ENCODE data around the gene CHSY3.

The CHSY3 gene

GRCh38 chr5:130045334-130045733 is 141.1 kb downstream of the CHSY3 start:
- H3K4ac ChIP-seq (ENCODE audit: low read depth, low read length), result no peak overlapping the region
- no peak overlapping the region for H2BK120ac ChIP-seq (ENCODE audit: insufficient read depth, low read length, poor library complexity)
- H2AFZ ChIP-seq (ENCODE audit: insufficient read depth, low read length, poor library complexity), result no peak overlapping the region
- no peak overlapping the region for H2BK5ac ChIP-seq (ENCODE audit: low read depth, low read length, poor library complexity)
- no peaks in the 10 kb centered on the region for H3K79me2 ChIP-seq (ENCODE audit: control insufficient read depth, insufficient read depth, low read length, poor library complexity)
- no peak overlapping the region for H2AK5ac ChIP-seq (ENCODE audit: low read length)
- no peak overlapping the region for H3K27ac ChIP-seq (ENCODE audit: low read depth, low read length)
- DNase-seq, result no peak
- H3K27me3 ChIP-seq (ENCODE audit: insufficient read depth, low read length), result no peaks in the 10 kb centered on the region
- no peak overlapping the region for H3K18ac ChIP-seq (ENCODE audit: low read length)
- H4K91ac ChIP-seq (ENCODE audit: low read depth, low read length), result no peak overlapping the region
- H4K8ac ChIP-seq (ENCODE audit: low read depth, low read length), result no peak overlapping the region
- H4K12ac ChIP-seq (ENCODE audit: low read depth, low read length), result no peak overlapping the region
- H3K79me1 ChIP-seq (ENCODE audit: low read length), result no peaks in the 10 kb centered on the region
- no peaks in the 10 kb centered on the region for H3K4me1 ChIP-seq (ENCODE audit: control insufficient read depth in 1 of 2, insufficient read depth in 2 of 2, low read length in 2 of 2)
- H3K9ac ChIP-seq (ENCODE audit: low read length), result no peak overlapping the region
- no peaks in the 10 kb centered on the region for H3K36me3 ChIP-seq (ENCODE audit: control insufficient read depth in 1 of 2, insufficient read depth in 2 of 2, low read length in 2 of 2)
- WGBS (ENCODE audit: extremely low coverage, insufficient coverage, insufficient read length), result no CpG with 5 or more reads among the region's 3 CpGs
- H3K4me3 ChIP-seq (ENCODE audit: low read depth, low read length), result no peak overlapping the region
- no peak overlapping the region for H3K23ac ChIP-seq (ENCODE audit: low read length)
- no peak overlapping the region for H3K4me2 ChIP-seq (ENCODE audit: low read length)
- no peak overlapping the region for H2BK12ac ChIP-seq (ENCODE audit: low read length)
- no peaks in the 10 kb centered on the region for H3K9me3 ChIP-seq (ENCODE audit: insufficient read depth, low read depth, low read length)
- H3K14ac ChIP-seq (ENCODE audit: low read length), result no peak overlapping the region

GRCh38 chr5:130050585-130050984 is 146.3 kb downstream of the CHSY3 start:
- no peak overlapping the region for H2BK120ac ChIP-seq (ENCODE audit: insufficient read depth, low read length, poor library complexity)
- no peaks in the 10 kb centered on the region for H3K9me3 ChIP-seq (ENCODE audit: insufficient read depth, low read depth, low read length)
- H3K27ac ChIP-seq (ENCODE audit: low read depth, low read length), result no peak overlapping the region
- no peak overlapping the region for H4K8ac ChIP-seq (ENCODE audit: low read depth, low read length)
- H3K79me1 ChIP-seq (ENCODE audit: low read length), result no peaks in the 10 kb centered on the region
- H2AK5ac ChIP-seq (ENCODE audit: low read length), result no peak overlapping the region
- H4K12ac ChIP-seq (ENCODE audit: low read depth, low read length), result no peak overlapping the region
- H2BK5ac ChIP-seq (ENCODE audit: low read depth, low read length, poor library complexity), result no peak overlapping the region
- no peak overlapping the region for H3K4ac ChIP-seq (ENCODE audit: low read depth, low read length)
- no peak overlapping the region for H3K4me3 ChIP-seq (ENCODE audit: low read depth, low read length)
- no CpG with 5 or more reads among the region's 3 CpGs for WGBS (ENCODE audit: extremely low coverage, insufficient coverage, insufficient read length)
- no peaks in the 10 kb centered on the region for H3K4me1 ChIP-seq (ENCODE audit: control insufficient read depth in 1 of 2, insufficient read depth in 2 of 2, low read length in 2 of 2)
- H3K18ac ChIP-seq (ENCODE audit: low read length), result no peak overlapping the region
- no peaks in the 10 kb centered on the region for H3K27me3 ChIP-seq (ENCODE audit: insufficient read depth, low read length)
- no peak overlapping the region for H2AFZ ChIP-seq (ENCODE audit: insufficient read depth, low read length, poor library complexity)
- H3K9ac ChIP-seq (ENCODE audit: low read length), result no peak overlapping the region
- no peak overlapping the region for H3K23ac ChIP-seq (ENCODE audit: low read length)
- H3K79me2 ChIP-seq (ENCODE audit: control insufficient read depth, insufficient read depth, low read length, poor library complexity), result no peaks in the 10 kb centered on the region
- H4K91ac ChIP-seq (ENCODE audit: low read depth, low read length), result no peak overlapping the region
- no peak for DNase-seq
- H3K36me3 ChIP-seq (ENCODE audit: control insufficient read depth in 1 of 2, insufficient read depth in 2 of 2, low read length in 2 of 2), result no peaks in the 10 kb centered on the region
- H3K14ac ChIP-seq (ENCODE audit: low read length), result no peak overlapping the region
- H3K4me2 ChIP-seq (ENCODE audit: low read length), result no peak overlapping the region
- no peak overlapping the region for H2BK12ac ChIP-seq (ENCODE audit: low read length)

- H4K91ac ChIP-seq (ENCODE audit: low read depth, low read length), result no peak overlapping the region
- no peak overlapping the region for H3K23ac ChIP-seq (ENCODE audit: low read length)
- H2AK5ac ChIP-seq (ENCODE audit: low read length), result no peak overlapping the region
- H3K14ac ChIP-seq (ENCODE audit: low read length), result no peak overlapping the region
- H2BK5ac ChIP-seq (ENCODE audit: low read depth, low read length, poor library complexity), result no peak overlapping the region
- no peak overlapping the region for H3K4ac ChIP-seq (ENCODE audit: low read depth, low read length)
- no peaks in the 10 kb centered on the region for H3K79me1 ChIP-seq (ENCODE audit: low read length)
- H3K9ac ChIP-seq (ENCODE audit: low read length), result no peak overlapping the region
- DNase-seq, result no peak
- no peak overlapping the region for H2BK120ac ChIP-seq (ENCODE audit: insufficient read depth, low read length, poor library complexity)
- no peak overlapping the region for H3K27ac ChIP-seq (ENCODE audit: low read depth, low read length)
- no peak overlapping the region for H4K8ac ChIP-seq (ENCODE audit: low read depth, low read length)
- no peaks in the 10 kb centered on the region for H3K27me3 ChIP-seq (ENCODE audit: insufficient read depth, low read length)
- H3K9me3 ChIP-seq (ENCODE audit: insufficient read depth, low read depth, low read length), result no peaks in the 10 kb centered on the region
- WGBS (ENCODE audit: extremely low coverage, insufficient coverage, insufficient read length), result no CpG with 5 or more reads among the region's 1 CpG
- H4K12ac ChIP-seq (ENCODE audit: low read depth, low read length), result no peak overlapping the region
- no peaks in the 10 kb centered on the region for H3K4me1 ChIP-seq (ENCODE audit: control insufficient read depth in 1 of 2, insufficient read depth in 2 of 2, low read length in 2 of 2)
- no peaks in the 10 kb centered on the region for H3K36me3 ChIP-seq (ENCODE audit: control insufficient read depth in 1 of 2, insufficient read depth in 2 of 2, low read length in 2 of 2)
- H3K4me3 ChIP-seq (ENCODE audit: low read depth, low read length), result no peak overlapping the region
- no peaks in the 10 kb centered on the region for H3K79me2 ChIP-seq (ENCODE audit: control insufficient read depth, insufficient read depth, low read length, poor library complexity)
- no peak overlapping the region for H2AFZ ChIP-seq (ENCODE audit: insufficient read depth, low read length, poor library complexity)
- no peak overlapping the region for H3K4me2 ChIP-seq (ENCODE audit: low read length)
- no peak overlapping the region for H3K18ac ChIP-seq (ENCODE audit: low read length)
- no peak overlapping the region for H2BK12ac ChIP-seq (ENCODE audit: low read length)
These were observed 148.5 kb downstream of the CHSY3 start for GRCh38 chr5:130052752-130053151.

- H4K12ac ChIP-seq (ENCODE audit: low read depth, low read length), result no peak overlapping the region
- DNase-seq, result no peak
- no peak overlapping the region for H4K91ac ChIP-seq (ENCODE audit: low read depth, low read length)
- H3K27me3 ChIP-seq (ENCODE audit: insufficient read depth, low read length), result no peaks in the 10 kb centered on the region
- H2AK5ac ChIP-seq (ENCODE audit: low read length), result no peak overlapping the region
- H3K9ac ChIP-seq (ENCODE audit: low read length), result no peak overlapping the region
- no peak overlapping the region for H3K4me3 ChIP-seq (ENCODE audit: low read depth, low read length)
- H3K27ac ChIP-seq (ENCODE audit: low read depth, low read length), result no peak overlapping the region
- H2AFZ ChIP-seq (ENCODE audit: insufficient read depth, low read length, poor library complexity), result no peak overlapping the region
- no peak overlapping the region for H3K4me2 ChIP-seq (ENCODE audit: low read length)
- H4K8ac ChIP-seq (ENCODE audit: low read depth, low read length), result no peak overlapping the region
- no peak overlapping the region for H2BK120ac ChIP-seq (ENCODE audit: insufficient read depth, low read length, poor library complexity)
- WGBS (ENCODE audit: extremely low coverage, insufficient coverage, insufficient read length), result no CpG with 5 or more reads among the region's 4 CpGs
- no peaks in the 10 kb centered on the region for H3K36me3 ChIP-seq (ENCODE audit: control insufficient read depth in 1 of 2, insufficient read depth in 2 of 2, low read length in 2 of 2)
- no peaks in the 10 kb centered on the region for H3K4me1 ChIP-seq (ENCODE audit: control insufficient read depth in 1 of 2, insufficient read depth in 2 of 2, low read length in 2 of 2)
- no peak overlapping the region for H3K14ac ChIP-seq (ENCODE audit: low read length)
- no peak overlapping the region for H2BK5ac ChIP-seq (ENCODE audit: low read depth, low read length, poor library complexity)
- H3K79me2 ChIP-seq (ENCODE audit: control insufficient read depth, insufficient read depth, low read length, poor library complexity), result no peaks in the 10 kb centered on the region
- no peak overlapping the region for H3K23ac ChIP-seq (ENCODE audit: low read length)
- no peak overlapping the region for H2BK12ac ChIP-seq (ENCODE audit: low read length)
- no peak overlapping the region for H3K4ac ChIP-seq (ENCODE audit: low read depth, low read length)
- no peaks in the 10 kb centered on the region for H3K79me1 ChIP-seq (ENCODE audit: low read length)
- no peaks in the 10 kb centered on the region for H3K9me3 ChIP-seq (ENCODE audit: insufficient read depth, low read depth, low read length)
- no peak overlapping the region for H3K18ac ChIP-seq (ENCODE audit: low read length)
These were observed 151.3 kb downstream of the CHSY3 start for GRCh38 chr5:130055572-130055971.
